Measurements from ENCODE around the gene SIAH2.

DNA sequence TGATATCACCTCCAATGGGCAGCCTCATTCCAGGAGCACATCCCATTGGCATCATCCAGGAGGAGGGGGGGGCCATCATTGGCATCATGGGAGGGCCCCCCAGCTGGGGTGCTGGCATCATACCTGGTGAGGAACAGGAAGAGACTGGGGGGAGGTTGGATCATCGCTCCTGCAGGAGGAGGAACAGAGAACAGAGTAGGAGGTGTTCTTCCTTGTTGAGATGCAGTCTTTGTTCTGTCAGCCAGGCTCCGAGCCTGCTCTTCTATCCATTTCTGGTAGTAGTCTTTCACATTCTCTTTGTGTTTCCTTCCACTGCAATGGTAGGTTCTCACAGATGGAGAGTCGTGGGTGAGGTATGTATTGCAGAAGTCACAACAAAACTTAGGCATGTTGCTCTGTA lies 42.5 kb downstream of the SIAH2 start:
- TF ChIP-seq POLR2AphosphoS5 (IDR thresholded peaks at IDR 0.05; ENCODE audit: low read depth, low read length) (no peak), POLR2A (IDR thresholded peaks at IDR 0.05; ENCODE audit: low read depth, low read length) (no peak)
